GM06990 (cell line): Measurements from ENCODE around the gene DNAJC12.

Experiments used
- DNase-seq: peaks from one replicate; pipeline ENCODE4 v3.0.0-alpha.2; 2011; ENCODE audit not compliant: insufficient read length; ENCODE audit errors: extremely low read depth
- H3K27me3 ChIP-seq: replicated peaks from 2 replicates; pipeline ENCODE4 v1.6.0; 2011; ENCODE audit warnings: low read length; ENCODE audit not compliant: control insufficient read depth, insufficient read depth
- H3K36me3 ChIP-seq: 2 replicates; pipeline ENCODE4 v1.5.1; 2011; ENCODE audit warnings: low read length; ENCODE audit not compliant: control insufficient read depth, insufficient read depth
- H3K4me3 ChIP-seq: replicated peaks from 2 replicates; pipeline ENCODE4 v1.5.1; 2011; ENCODE audit warnings: low read depth, mild to moderate bottlenecking, control low read depth, low read length
- TF ChIP-seq, protein P1 (sequence below): IDR thresholded peaks from 2 replicates; pipeline ENCODE4 v1.5.1; 2011; ENCODE audit warnings: low read length, control low read depth, mild to moderate bottlenecking, inconsistent platforms; ENCODE audit not compliant: insufficient read depth, poor library complexity, severe bottlenecking

The DNAJC12 gene

GRCh38 chr10:67772894-67773511 is 65.0 kb downstream of the DNAJC12 start:
- H3K36me3 ChIP-seq = no peaks in the 10 kb centered on the region
- TF ChIP-seq, protein P1, sequence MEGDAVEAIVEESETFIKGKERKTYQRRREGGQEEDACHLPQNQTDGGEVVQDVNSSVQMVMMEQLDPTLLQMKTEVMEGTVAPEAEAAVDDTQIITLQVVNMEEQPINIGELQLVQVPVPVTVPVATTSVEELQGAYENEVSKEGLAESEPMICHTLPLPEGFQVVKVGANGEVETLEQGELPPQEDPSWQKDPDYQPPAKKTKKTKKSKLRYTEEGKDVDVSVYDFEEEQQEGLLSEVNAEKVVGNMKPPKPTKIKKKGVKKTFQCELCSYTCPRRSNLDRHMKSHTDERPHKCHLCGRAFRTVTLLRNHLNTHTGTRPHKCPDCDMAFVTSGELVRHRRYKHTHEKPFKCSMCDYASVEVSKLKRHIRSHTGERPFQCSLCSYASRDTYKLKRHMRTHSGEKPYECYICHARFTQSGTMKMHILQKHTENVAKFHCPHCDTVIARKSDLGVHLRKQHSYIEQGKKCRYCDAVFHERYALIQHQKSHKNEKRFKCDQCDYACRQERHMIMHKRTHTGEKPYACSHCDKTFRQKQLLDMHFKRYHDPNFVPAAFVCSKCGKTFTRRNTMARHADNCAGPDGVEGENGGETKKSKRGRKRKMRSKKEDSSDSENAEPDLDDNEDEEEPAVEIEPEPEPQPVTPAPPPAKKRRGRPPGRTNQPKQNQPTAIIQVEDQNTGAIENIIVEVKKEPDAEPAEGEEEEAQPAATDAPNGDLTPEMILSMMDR = no peak
- DNase-seq = peak; percentile 79
- no peaks in the 10 kb centered on the region for H3K27me3 ChIP-seq
- H3K4me3 ChIP-seq = no peak overlapping the region

DNA sequence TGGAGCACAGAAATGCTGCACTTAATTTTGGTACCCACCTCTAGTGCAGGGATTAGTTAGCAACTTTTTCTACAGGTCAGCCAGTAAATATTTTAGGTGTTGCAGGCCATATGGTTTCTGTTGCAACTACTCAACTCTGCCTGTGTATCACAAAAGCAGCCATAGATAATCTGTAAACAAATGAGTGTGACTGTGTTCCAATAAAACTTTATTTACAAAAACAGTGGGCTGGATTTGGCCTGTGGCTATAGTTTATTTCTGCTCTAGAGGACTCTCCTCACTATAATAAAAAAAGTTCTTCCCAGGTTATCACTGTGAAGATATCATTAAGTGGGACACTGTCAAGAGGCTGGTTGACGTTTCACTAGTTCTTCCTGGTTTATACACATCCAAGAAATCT is 65.8 kb downstream of the DNAJC12 start:
- H3K4me3 ChIP-seq = no peak overlapping the region
- DNase-seq = no peak
- H3K36me3 ChIP-seq = no peaks in the 10 kb centered on the region
- H3K27me3 ChIP-seq = no peaks in the 10 kb centered on the region
- TF ChIP-seq, protein P1 = no peak

DNA sequence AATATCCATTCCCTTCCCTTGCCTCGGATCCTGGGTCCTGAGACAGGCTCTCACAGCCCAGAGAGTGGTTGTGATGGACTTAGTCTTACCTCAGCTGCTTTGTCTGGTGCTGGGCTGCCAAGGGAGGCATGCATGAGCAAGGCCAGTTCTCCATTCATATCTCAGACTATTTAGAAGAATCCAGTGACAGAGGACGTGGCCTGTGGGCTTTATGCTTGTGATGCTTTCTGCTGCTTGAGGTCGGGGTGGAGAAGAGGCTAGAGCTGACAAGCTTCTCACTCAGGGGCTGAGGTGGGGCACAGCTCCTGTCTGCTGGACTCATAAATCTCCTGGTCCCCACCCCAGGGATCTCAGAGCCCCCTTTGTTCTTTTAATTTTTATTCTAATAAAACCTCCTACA is 66.8 kb downstream of the DNAJC12 start:
- no peak for DNase-seq
- Histone ChIP-seq H3K27me3 (no peaks in the 10 kb centered on the region), H3K36me3 (no peaks in the 10 kb centered on the region), H3K4me3 (no peak overlapping the region)
- TF ChIP-seq, protein P1 = no peak

GRCh38 chr10:67770537-67770936 is 67.5 kb downstream of the DNAJC12 start:
- H3K36me3 ChIP-seq = no peaks in the 10 kb centered on the region
- no peak for DNase-seq
- TF ChIP-seq, protein P1 = no peak
- no peak overlapping the region for H3K4me3 ChIP-seq
- no peaks in the 10 kb centered on the region for H3K27me3 ChIP-seq

DNA sequence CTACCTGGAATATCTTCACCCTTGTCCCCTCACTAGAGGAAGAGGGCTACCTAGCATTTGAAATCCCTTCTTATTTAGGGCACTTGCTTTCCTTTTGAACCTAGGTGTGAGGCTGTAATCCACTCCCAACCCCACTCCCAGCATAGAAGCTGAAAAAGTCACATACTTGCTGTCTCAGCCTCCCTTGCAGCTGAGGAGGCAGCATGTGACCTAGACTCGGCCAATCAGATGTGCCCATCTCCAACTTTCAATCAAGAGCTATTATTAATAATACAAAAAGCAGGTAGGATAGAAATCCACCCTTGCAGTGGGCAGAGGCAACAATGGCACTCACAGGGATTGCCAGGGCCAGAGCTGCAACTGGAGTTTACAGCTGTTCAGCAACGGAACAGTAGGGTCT is 70.7 kb downstream of the DNAJC12 start:
- H3K36me3 ChIP-seq = no peaks in the 10 kb centered on the region
- no peak for DNase-seq
- TF ChIP-seq, protein P1 = no peak
- no peaks in the 10 kb centered on the region for H3K27me3 ChIP-seq
- no peak overlapping the region for H3K4me3 ChIP-seq

GRCh38 chr10:67764012-67764822 is 73.8 kb downstream of the DNAJC12 start:
- TF ChIP-seq, protein P1 = no peak
- H3K4me3 ChIP-seq = peak overlapping the region; percentile 78
- no peaks in the 10 kb centered on the region for H3K36me3 ChIP-seq
- peak; percentile 95 for DNase-seq
- H3K27me3 ChIP-seq = no peaks in the 10 kb centered on the region
